HG03064 (cell line): ENCODE data around the gene COL8A1.

Source experiments
- ATAC-seq: cut with Tn5 transposase; IDR thresholded peaks from one replicate; pipeline ENCODE4 v1.9.1; 2021; ENCODE audit warnings: low read depth; ENCODE audit not compliant: unreplicated experiment

COL8A1 gene

GRCh38 chr3:99780749-99781148 is 142.4 kb downstream of the COL8A1 start:
- ATAC-seq: no peak

GRCh38 chr3:99781761-99782160 is 143.4 kb downstream of the COL8A1 start:
- no peak for ATAC-seq

DNA sequence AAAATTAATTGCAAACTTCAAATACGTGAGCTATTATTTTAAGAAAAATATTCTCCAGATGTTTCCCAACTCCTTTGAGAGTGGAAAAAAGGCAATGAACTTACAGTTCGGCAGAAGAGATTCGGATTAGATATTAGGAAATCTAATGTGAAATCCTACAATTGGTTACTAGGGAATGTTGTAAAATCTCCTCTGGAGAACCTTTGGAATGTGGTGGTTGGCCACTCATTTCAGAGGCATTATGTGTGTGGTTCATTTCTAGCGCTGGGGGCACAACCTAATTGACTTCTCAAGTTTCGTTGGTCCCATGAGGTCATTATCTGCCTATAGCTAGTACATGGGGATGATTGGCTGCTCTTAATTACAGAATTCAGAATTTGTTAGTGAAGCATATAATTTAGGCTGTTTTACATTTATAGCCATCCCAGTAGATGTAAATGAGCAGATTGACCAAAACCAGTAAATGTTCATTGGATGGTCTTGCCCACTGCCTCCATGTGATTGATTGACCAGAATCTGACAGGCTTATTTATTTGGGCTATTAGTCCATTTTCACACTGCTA is 144.7 kb downstream of the COL8A1 start:
- no peak for ATAC-seq

- peak; percentile 90 for ATAC-seq
Measured at GRCh38 chr3:99789011-99789721, 150.8 kb downstream of the COL8A1 start.

- no peak for ATAC-seq
Measured at GRCh38 chr3:99794485-99794884, 156.1 kb downstream of the COL8A1 start.

DNA sequence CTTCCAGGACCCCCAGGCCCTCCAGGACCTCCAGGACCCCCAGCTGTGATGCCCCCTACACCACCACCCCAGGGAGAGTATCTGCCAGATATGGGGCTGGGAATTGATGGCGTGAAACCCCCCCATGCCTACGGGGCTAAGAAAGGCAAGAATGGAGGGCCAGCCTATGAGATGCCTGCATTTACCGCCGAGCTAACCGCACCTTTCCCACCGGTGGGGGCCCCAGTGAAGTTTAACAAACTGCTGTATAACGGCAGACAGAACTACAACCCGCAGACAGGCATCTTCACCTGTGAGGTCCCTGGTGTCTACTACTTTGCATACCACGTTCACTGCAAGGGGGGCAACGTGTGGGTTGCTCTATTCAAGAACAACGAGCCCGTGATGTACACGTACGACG is 157.2 kb downstream of the COL8A1 start:
- ATAC-seq: no peak

DNA sequence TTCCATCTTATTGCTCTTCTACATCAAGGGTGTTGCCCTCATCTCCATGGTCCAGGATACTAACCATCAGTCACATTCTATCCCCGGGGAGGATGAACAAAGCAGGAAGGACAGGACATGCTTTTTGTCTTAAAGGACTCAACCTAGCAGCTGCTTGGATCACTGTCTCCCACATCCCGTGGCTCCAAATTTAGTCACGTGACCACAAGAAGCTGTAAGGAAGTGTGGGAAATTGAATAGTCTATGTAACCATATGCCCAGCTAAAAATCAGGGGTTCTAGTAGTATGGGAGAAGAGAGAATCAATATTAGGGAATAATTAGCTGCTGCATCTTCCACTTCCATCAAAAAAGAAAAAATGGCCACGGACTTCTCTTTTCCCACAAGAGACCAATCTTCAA is 161.0 kb downstream of the COL8A1 start:
- no peak for ATAC-seq

DNA sequence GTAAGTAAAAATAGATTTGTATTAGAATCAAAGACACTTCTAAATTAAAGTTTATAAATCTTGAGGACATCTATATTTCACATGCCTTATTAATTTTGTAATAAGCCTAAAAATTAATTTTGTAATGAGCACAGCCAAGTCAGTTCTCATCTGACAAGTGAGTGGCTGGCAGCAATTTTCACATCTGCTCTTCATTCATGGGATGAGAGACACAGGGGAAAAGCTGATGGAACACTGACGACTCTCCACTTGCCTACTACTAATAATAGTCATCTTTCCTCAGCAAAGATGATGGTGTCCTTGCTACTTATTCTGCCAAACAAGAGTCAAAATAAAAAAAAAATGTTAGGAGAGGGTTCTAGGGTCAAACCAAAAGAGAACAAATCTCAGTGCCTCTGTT is 164.9 kb downstream of the COL8A1 start:
- no peak for ATAC-seq

GRCh38 chr3:99805160-99805559 is 166.8 kb downstream of the COL8A1 start:
- ATAC-seq: no peak

- no peak for ATAC-seq
Measured at GRCh38 chr3:99808163-99808794, 169.9 kb downstream of the COL8A1 start.

- no peak for ATAC-seq
Measured at GRCh38 chr3:99809565-99809964, 171.2 kb downstream of the COL8A1 start.

DNA sequence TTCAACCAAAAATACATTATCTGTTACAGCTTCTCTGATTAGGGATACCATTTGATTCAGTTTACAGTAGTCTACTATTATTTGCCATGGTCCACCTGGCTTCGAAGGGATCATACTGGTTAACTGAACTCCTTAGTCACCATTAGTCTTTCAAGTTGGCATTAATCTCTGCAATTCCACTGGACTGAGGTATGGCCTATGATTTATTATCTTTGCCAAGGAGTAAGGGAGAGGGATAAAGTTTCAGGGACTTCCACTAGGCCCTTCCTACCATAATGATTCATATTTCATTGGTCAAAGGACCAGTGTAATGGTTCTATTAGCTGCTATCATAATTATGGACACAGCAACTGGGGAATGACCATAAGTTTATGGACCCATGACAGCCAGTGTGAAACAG is 172.0 kb downstream of the COL8A1 start:
- no peak for ATAC-seq

- ATAC-seq: no peak
Measured at GRCh38 chr3:99817047-99817436, 178.6 kb downstream of the COL8A1 start.

DNA sequence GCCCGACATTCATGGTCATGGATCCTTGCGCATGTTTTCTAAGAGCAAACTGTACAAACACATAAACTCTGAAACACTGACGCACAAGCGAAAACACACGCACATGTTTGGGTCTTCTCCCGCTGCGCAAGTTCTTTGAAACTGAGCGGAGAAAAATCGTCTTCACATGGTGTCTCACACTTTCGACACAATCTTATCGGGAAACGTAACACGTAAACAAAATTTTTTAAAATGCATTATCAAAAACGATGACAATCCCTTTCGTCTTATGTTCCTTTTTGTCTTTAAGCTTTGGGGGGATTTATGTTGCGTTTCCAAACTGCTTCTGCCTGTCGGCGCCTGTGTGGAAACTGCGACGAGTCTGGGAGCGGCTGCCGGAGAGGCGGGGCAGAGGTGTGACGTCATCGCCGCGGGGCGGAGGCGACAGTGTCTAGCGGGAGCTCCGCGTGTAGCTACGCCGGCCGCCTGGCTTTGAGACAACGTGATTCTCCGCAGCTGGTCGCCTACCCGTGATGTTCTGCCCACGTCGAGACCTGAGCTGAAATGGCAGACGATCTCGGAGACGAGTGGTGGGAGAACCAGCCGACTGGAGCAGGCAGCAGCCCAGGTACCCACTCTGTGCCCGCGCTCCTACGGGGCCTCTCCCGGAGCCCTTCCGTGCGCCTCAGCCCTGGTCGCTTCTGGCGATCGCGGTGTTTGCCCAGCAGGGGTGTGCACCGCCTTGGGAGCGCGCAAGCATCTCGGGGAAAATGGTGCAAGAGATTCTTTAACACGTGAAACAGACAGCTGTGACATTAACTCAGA is 179.2 kb downstream of the COL8A1 start, which contains the start of gene CMSS1:
TSS of gene CMSS1 (plus strand) at position 426 of the 804 bp plus-strand sequence.
- peak; percentile 97 for ATAC-seq

DNA sequence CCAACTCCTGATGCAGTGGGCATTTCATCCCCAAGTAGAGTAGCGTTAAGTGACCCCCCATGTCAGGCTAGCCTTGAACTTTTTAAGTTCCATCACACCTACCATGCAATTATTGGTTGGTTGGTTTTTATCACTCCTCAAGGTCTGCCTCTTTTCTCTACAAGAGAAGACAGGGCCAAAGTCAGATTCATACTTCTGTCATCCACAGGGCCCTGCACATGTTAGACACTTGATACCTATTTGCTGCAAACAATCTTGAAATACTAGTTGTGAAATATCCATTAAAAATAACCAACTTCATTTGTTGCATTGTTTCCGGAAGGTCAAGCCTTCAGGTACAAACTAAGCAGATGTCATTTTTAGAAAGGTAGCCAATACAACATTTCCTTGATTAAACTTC is 180.4 kb downstream of the COL8A1 start:
- ATAC-seq: no peak

GRCh38 chr3:99823723-99824711 is 185.6 kb downstream of the COL8A1 start:
- no peak for ATAC-seq

DNA sequence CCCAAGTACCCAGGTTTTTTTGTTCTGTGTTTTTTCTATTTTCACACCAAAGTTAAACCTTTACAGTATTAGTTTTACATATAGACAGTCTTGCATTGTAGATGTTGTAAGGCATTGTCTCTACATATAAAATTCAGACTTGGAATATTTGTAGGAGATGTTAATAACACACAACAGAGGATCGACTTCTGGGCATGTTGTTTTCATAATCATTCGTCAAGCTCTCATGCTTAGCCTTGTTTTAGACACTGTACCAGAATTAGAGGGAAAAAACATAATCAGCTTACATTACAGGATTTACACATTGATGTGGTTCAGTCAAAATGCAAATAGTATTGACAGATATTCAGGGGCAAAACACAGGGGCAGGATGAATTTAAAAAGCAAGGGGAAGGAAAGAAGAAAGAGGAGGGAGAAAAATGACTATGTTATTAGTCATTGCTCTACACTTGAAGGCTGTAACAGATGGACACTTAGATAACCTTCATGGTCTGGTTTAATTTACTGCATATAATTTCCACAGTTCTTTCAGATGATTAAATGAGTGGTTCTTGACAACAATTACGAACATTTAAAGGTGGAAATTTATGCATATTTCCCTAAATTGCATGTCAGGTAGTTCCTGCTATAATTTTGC is 186.7 kb downstream of the COL8A1 start:
- ATAC-seq: no peak

- ATAC-seq: no peak
Measured at GRCh38 chr3:99829844-99830243, 191.4 kb downstream of the COL8A1 start.

- no peak for ATAC-seq
Measured at GRCh38 chr3:99833617-99834205, 195.3 kb downstream of the COL8A1 start.
